Gastroesophageal sphincter (tissue), 4 donors: ENCODE data around the gene RFTN1. TPM values are rescaled to one million over a fixed set of nuclear protein-coding genes. Genes with fewer than 3 reads are reported as not detected.

Source experiments
- ATAC-seq: fragments of 150-250 bp; one replicate; pipeline ENCODE4 v1.9.1; 2016; ENCODE audit warnings: mild to moderate bottlenecking, moderate library complexity
- H3K27ac ChIP-seq, 4 donors: fragments of 200-600 bp; sonication (generic) in 3 of 4; 1 replicate in 3 of 4; 2 replicates in 1 of 4; pipeline ENCODE4 v1.5.1; 2016 to 2019
- H3K27me3 ChIP-seq: fragments of 200-600 bp; sonication (generic); one replicate; pipeline ENCODE4 v1.5.1; 2019
- H3K36me3 ChIP-seq, 2 donors: fragments of 200-600 bp; sonication (generic); one replicate each; pipeline ENCODE4 v1.5.1; 2019; ENCODE audit warnings: control low read depth in 1 of 2
- H3K4me1 ChIP-seq, 3 donors: fragments of 200-600 bp; sonication (generic); 1 replicate in 2 of 3; 2 replicates in 1 of 3; pipeline ENCODE4 v1.5.1; 2016 to 2019; ENCODE audit warnings: control low read depth in 2 of 3
- H3K4me3 ChIP-seq, 2 donors: fragments of 200-600 bp; sonication (generic); one replicate each; pipeline ENCODE4 v1.5.1; 2019; ENCODE audit warnings: mild to moderate bottlenecking in 1 of 2, moderate library complexity in 1 of 2
- H3K9me3 ChIP-seq, 3 donors: fragments of 200-600 bp; sonication (generic); one replicate each; pipeline ENCODE4 v1.5.1; 2017 to 2019; ENCODE audit warnings: control low read depth in 2 of 3
- CTCF ChIP-seq, 4 experiments: fragments of 200-600 bp in 2 of 4; fragments of 450-650 bp in 2 of 4; sonication (generic) in 1 of 4; IDR thresholded peaks; one replicate each; pipeline ENCODE4 v1.5.1; 2017 to 2019; ENCODE audit warnings: antibody characterized with exemption in 4 of 4, mild to moderate bottlenecking in 2 of 4, moderate library complexity in 2 of 4
- EP300 ChIP-seq: sonication (generic); formaldehyde crosslinking; IDR thresholded peaks from one replicate; pipeline ENCODE4 v1.6.1; 2017; ENCODE audit warnings: antibody characterized with exemption, mild to moderate bottlenecking
- POLR2A ChIP-seq, 2 donors: fragments of 450-650 bp; IDR thresholded peaks; one replicate each; pipeline ENCODE4 v1.6.1; 2017; ENCODE audit warnings: antibody characterized with exemption in 2 of 2, mild to moderate bottlenecking in 2 of 2, moderate library complexity in 1 of 2
- POLR2AphosphoS5 ChIP-seq: sonication (generic); formaldehyde crosslinking; IDR thresholded peaks from one replicate; pipeline ENCODE4 v1.6.1; 2017; ENCODE audit warnings: antibody characterized with exemption
- whole genome bisulfite sequencing, 2 donors: methylation state at CpG; one replicate each; pipeline ENCODE4 v1.1.5; 2018; ENCODE audit warnings: low coverage in 1 of 2; 5-methylcytosine and 5-hydroxymethylcytosine counted together
- total RNA-seq, 4 donors: library from RNA; depleted of rRNA; stranded (reverse); fragments of >200 nt; gene quantifications; one replicate each; pipeline ENCODE4 v1.1.0, GENCODE V29; 2016

The RFTN1 gene
- total RNA-seq, 4 donors from 2014 or later: 30.6 to 110 (median 68.2) TPM

GRCh38 chr3:16373341-16373946 lies 140.1 kb downstream of the RFTN1 start:
- Histone ChIP-seq H3K36me3 (peaks cover 0 to 12% of the 10 kb centered on the region in 2 donors), H3K9me3 (no peaks in the 10 kb centered on the region), H3K27me3 (no peaks in the 10 kb centered on the region), H3K27ac (peak overlapping the region in 3 of 4 donors; percentile 78 to 88 (median 85)), H3K4me1 (peaks cover 0 to 93% (median 53%) of the 10 kb centered on the region in 3 donors), H3K4me3 (no peak overlapping the region)
- no peak for ATAC-seq
- WGBS, 2 donors: 60 to 80% methylated on average over 1 of the region's 3 CpGs
- TF ChIP-seq POLR2A (IDR thresholded peaks at IDR 0.05) (no peak), EP300 (no peak), POLR2AphosphoS5 (no peak), CTCF (IDR thresholded peaks at IDR 0.05) (no peak)

- H3K9me3 ChIP-seq: no peaks in the 10 kb centered on the region
- peaks cover 0 to 85% (median 50%) of the 10 kb centered on the region in 3 donors for H3K4me1 ChIP-seq
- H3K27me3 ChIP-seq: no peaks in the 10 kb centered on the region
- H3K27ac ChIP-seq: peak overlapping the region; percentile 77 to 88 (median 82)
- no peak for ATAC-seq
- TF ChIP-seq POLR2A (IDR thresholded peaks at IDR 0.05): no peak
- no peak for TF ChIP-seq CTCF (IDR thresholded peaks at IDR 0.05)
- no peak for TF ChIP-seq EP300
- no peak for TF ChIP-seq POLR2AphosphoS5
- H3K4me3 ChIP-seq: no peak overlapping the region
- H3K36me3 ChIP-seq: peaks cover 0 to 20% of the 10 kb centered on the region in 2 donors
- 22 to 54% methylated on average over 8 to 10 of the region's 12 CpGs for WGBS, 2 donors
These were observed 140.9 kb downstream of the RFTN1 start for GRCh38 chr3:16372362-16373292.

GRCh38 chr3:16370872-16371740 lies 142.4 kb downstream of the RFTN1 start:
- WGBS, 2 donors: 10 to 39% methylated on average over 9 to 10 of the region's 10 CpGs
- Histone ChIP-seq H3K4me3 (no peak overlapping the region), H3K4me1 (peaks cover 0 to 75% (median 50%) of the 10 kb centered on the region in 3 donors), H3K9me3 (no peaks in the 10 kb centered on the region), H3K36me3 (peaks cover 0 to 28% of the 10 kb centered on the region in 2 donors), H3K27me3 (no peaks in the 10 kb centered on the region), H3K27ac (peak overlapping the region; percentile 77 to 88 (median 82))
- peak; percentile 78 for ATAC-seq
- TF ChIP-seq CTCF (IDR thresholded peaks at IDR 0.05): no peak
- peak; percentile 43 for TF ChIP-seq POLR2AphosphoS5
- TF ChIP-seq POLR2A (IDR thresholded peaks at IDR 0.05): no peak

- TF ChIP-seq CTCF (IDR thresholded peaks at IDR 0.05) (no peak), EP300 (no peak), POLR2AphosphoS5 (no peak), POLR2A (IDR thresholded peaks at IDR 0.05) (no peak)
- Histone ChIP-seq H3K27me3 (no peaks in the 10 kb centered on the region), H3K36me3 (peaks cover 0 to 28% of the 10 kb centered on the region in 2 donors), H3K4me3 (no peak overlapping the region), H3K4me1 (peaks cover 0 to 72% (median 50%) of the 10 kb centered on the region in 3 donors), H3K27ac (peak overlapping the region; percentile 77 to 88 (median 82)), H3K9me3 (no peaks in the 10 kb centered on the region)
- 0 to 49% methylated on average over 1 to 2 of the region's 2 CpGs for WGBS, 2 donors
- no peak for ATAC-seq
These were observed 143.0 kb downstream of the RFTN1 start for GRCh38 chr3:16370503-16370871.
